Ovary (tissue), 9 donors: ENCODE data around the gene SH3PXD2A. TPM values are rescaled to one million over a fixed set of nuclear protein-coding genes. Genes with fewer than 3 reads are reported as not detected.

ENCODE experiments used
- DNase-seq, 5 donors: peaks; one replicate each; pipeline ENCODE4 v3.0.0-alpha.2; 2019 to 2020
- H3K27ac ChIP-seq, 2 donors: fragments of 200-600 bp; one replicate each; pipeline versions ENCODE4 v1.5.1 to v1.8.0; 2019 to 2022
- H3K27me3 ChIP-seq: fragments of 200-600 bp; one replicate; pipeline ENCODE4 v1.8.0; 2022
- H3K36me3 ChIP-seq: fragments of 200-600 bp; sonication (generic); one replicate; pipeline ENCODE4 v1.5.1; 2019
- H3K4me1 ChIP-seq: one replicate; pipeline ENCODE4 v1.8.1; 2013; ENCODE audit warnings: mild to moderate bottlenecking, moderate library complexity; ENCODE audit not compliant: insufficient read depth
- H3K4me3 ChIP-seq: fragments of 200-600 bp; sonication (generic); one replicate; pipeline ENCODE4 v1.5.1; 2017
- H3K9me3 ChIP-seq, 2 donors: fragments of 200-600 bp in 1 of 2; sonication (generic) in 1 of 2; one replicate each; pipeline versions ENCODE4 v1.5.1 to v1.8.1; 2013 to 2019; ENCODE audit warnings: mild to moderate bottlenecking in 1 of 2, moderate library complexity in 1 of 2
- CTCF ChIP-seq, 3 donors: fragments of 450-650 bp in 2 of 3; fragments of 200-600 bp in 1 of 3; IDR thresholded peaks; one replicate each; pipeline versions ENCODE4 v1.5.1 to v1.8.0; 2016 to 2022; ENCODE audit warnings: antibody characterized with exemption in 3 of 3, mild to moderate bottlenecking in 1 of 3
- EP300 ChIP-seq: sonication (generic); formaldehyde crosslinking; IDR thresholded peaks from one replicate; pipeline ENCODE4 v1.6.1; 2017; ENCODE audit warnings: antibody characterized with exemption
- POLR2A ChIP-seq: fragments of 450-650 bp; IDR thresholded peaks from one replicate; pipeline ENCODE4 v1.6.1; 2017; ENCODE audit warnings: antibody characterized with exemption, mild to moderate bottlenecking, moderate library complexity
- WGBS, 3 donors: extraction: QIAGEN DNeasy Blood & Tissue Kit in 1 of 3; methylation state at CpG; one replicate each; pipeline versions ENCODE4 v1.1.5 to v1.1.7; 2013 to 2017; 5-methylcytosine and 5-hydroxymethylcytosine counted together
- intact Hi-C, 4 donors: fragments of 100-400 bp; cut with DNase I; formaldehyde crosslinking; loops; one replicate each; pipeline versions ENCODE4 v1.11.0 to v1.15.1; 2022 to 2023
- polyA plus RNA-seq, 2 donors: library from polyadenylated mRNA; stranded (reverse); fragments of 200-250 nt in 1 of 2; fragments of 350-450 nt in 1 of 2; fragmentation: Illumina TruSeq in 1 of 2; extraction: RNeasy Lipid Tissue Mini Kit (QIAGEN cat#74804) in 1 of 2; gene quantifications; one replicate each; pipeline ENCODE4 v1.2.3, GENCODE V29; 2013 to 2014
- total RNA-seq, 7 donors: library from RNA; depleted of rRNA in 2 of 7; stranded (reverse); fragments of >200 nt in 2 of 7; fragmentation: NEBNext Ultra II Directional in 3 of 7; extraction: Animal tissue kit (Norgen Biotek cat#: 25700) in 3 of 7; gene quantifications; one replicate each; pipeline versions ENCODE4 v1.1.0 to v1.2.4, GENCODE V29; 2016 to 2023
- donor health status: DM: no; HTN: no; CAD: no; lungs with moderate emphysema.
- donor health status: DM: no; HTN: no; CAD: no.
- donor health status: Bipolar disorder and iron deficiency.
- donor health status: DM: yes; HTN: yes; CAD: no.
- donor health status: DM: no; HTN: no; CAD: no.
- donor health status: DM: yes; HTN: yes; CAD: no.

The SH3PXD2A gene
- total and polyA plus RNA-seq, 9 donors = 15.3 to 82.9 (median 52.2) TPM

GRCh38 chr10:103829838-103830465 is 25.4 kb downstream of the SH3PXD2A start:
- intact Hi-C loops = no loop called here
- DNase-seq = no peak
- H3K36me3 ChIP-seq = no peaks in the 10 kb centered on the region
- H3K4me3 ChIP-seq = no peak overlapping the region
- TF ChIP-seq CTCF (IDR thresholded peaks at IDR 0.05) = no peak
- no peak for TF ChIP-seq POLR2A
- no peak for TF ChIP-seq EP300
- peaks cover 8% of the 10 kb centered on the region for H3K4me1 ChIP-seq
- no peaks in the 10 kb centered on the region for H3K9me3 ChIP-seq
- WGBS, 3 donors = 18 to 31% (median 19%) methylated on average over 5 of the region's 5 CpGs
- no peak overlapping the region for H3K27ac ChIP-seq
- H3K27me3 ChIP-seq = no peaks in the 10 kb centered on the region

- Histone ChIP-seq H3K4me3 (no peak overlapping the region), H3K4me1 (peaks cover 8% of the 10 kb centered on the region), H3K9me3 (no peaks in the 10 kb centered on the region), H3K27me3 (no peaks in the 10 kb centered on the region), H3K36me3 (no peaks in the 10 kb centered on the region), H3K27ac (no peak overlapping the region)
- intact Hi-C loops = no loop called here
- TF ChIP-seq CTCF (IDR thresholded peaks at IDR 0.05) (no peak), EP300 (no peak), POLR2A (no peak)
- DNase-seq = no peak
- WGBS, 3 donors = 68 to 90% (median 79%) methylated on average over 6 of the region's 6 CpGs
Measured at GRCh38 chr10:103829278-103829677, 26.1 kb downstream of the SH3PXD2A start.

GRCh38 chr10:103828587-103829197 is 26.7 kb downstream of the SH3PXD2A start:
- H3K4me3 ChIP-seq = no peak overlapping the region
- no peak for DNase-seq
- H3K36me3 ChIP-seq = no peaks in the 10 kb centered on the region
- H3K27ac ChIP-seq = no peak overlapping the region
- WGBS, 3 donors = 66 to 81% (median 75%) methylated on average over 7 of the region's 7 CpGs
- intact Hi-C loops = no loop called here
- peaks cover 7% of the 10 kb centered on the region for H3K4me1 ChIP-seq
- H3K27me3 ChIP-seq = no peaks in the 10 kb centered on the region
- H3K9me3 ChIP-seq = no peaks in the 10 kb centered on the region
- TF ChIP-seq POLR2A = no peak
- TF ChIP-seq EP300 = no peak
- TF ChIP-seq CTCF (IDR thresholded peaks at IDR 0.05) = no peak

- no peak overlapping the region for H3K27ac ChIP-seq
- H3K9me3 ChIP-seq = no peaks in the 10 kb centered on the region
- TF ChIP-seq POLR2A = no peak
- no peak for TF ChIP-seq EP300
- TF ChIP-seq CTCF (IDR thresholded peaks at IDR 0.05) = no peak
- no peak for DNase-seq
- no peak overlapping the region for H3K4me3 ChIP-seq
- 94 to 97% (median 95%) methylated on average over 4 of the region's 4 CpGs for WGBS, 3 donors
- intact Hi-C loops = no loop called here
- H3K27me3 ChIP-seq = no peaks in the 10 kb centered on the region
- H3K36me3 ChIP-seq = no peaks in the 10 kb centered on the region
- H3K4me1 ChIP-seq = peaks cover 12% of the 10 kb centered on the region
Measured at GRCh38 chr10:103828107-103828506, 27.3 kb downstream of the SH3PXD2A start.
